GM19452 (cell line): ENCODE measurements around the gene MAP2K7.
"Not testable (repeated sequence)": the region's sequence is repeated elsewhere in the genome, so short reads cannot be mapped to it uniquely, and the experiment has no call there.

Experiments
- ATAC-seq: cut with Tn5 transposase; IDR thresholded peaks from one replicate; pipeline ENCODE4 v1.9.1; 2021; ENCODE audit not compliant: unreplicated experiment

The MAP2K7 gene

GRCh38 chr19:7959211-7959610 lies 55.5 kb downstream of the MAP2K7 start:
- ATAC-seq: no peak

- ATAC-seq: not testable (repeated sequence)
Measured at GRCh38 chr19:7961082-7961481, 57.4 kb downstream of the MAP2K7 start.

- no peak for ATAC-seq
Measured at GRCh38 chr19:7961920-7962626, 58.4 kb downstream of the MAP2K7 start.

GRCh38 chr19:7962644-7963268 lies 59.1 kb downstream of the MAP2K7 start:
- no peak for ATAC-seq

- ATAC-seq: no peak
Measured at GRCh38 chr19:7963566-7963965, 59.9 kb downstream of the MAP2K7 start.
